SK-N-MC (cell line): ENCODE results near the gene ARHGEF6.

Source experiments
- FOXP2 ChIP-seq: optimal IDR thresholded peaks from 2 replicates; pipeline ENCODE3; 2011; ENCODE audit warnings: mild to moderate bottlenecking, moderate library complexity; ENCODE audit not compliant: insufficient read depth; ENCODE audit errors: extremely low read length, control extremely low read depth
- POLR2AphosphoS5 ChIP-seq: IDR thresholded peaks from 2 replicates; pipeline ENCODE4 v1.6.1; 2012; ENCODE audit warnings: mild to moderate bottlenecking, low read depth, low read length, borderline replicate concordance

- no peak for TF ChIP-seq POLR2AphosphoS5
- no peak for TF ChIP-seq FOXP2
Observed at GRCh38 chrX:136656361-136656964, 124.3 kb downstream of the ARHGEF6 start.
